Lower leg skin (tissue), 4 donors: ENCODE measurements around the gene WDFY2. TPM values are rescaled to one million over a fixed set of nuclear protein-coding genes. Genes with fewer than 3 reads are reported as not detected.

ENCODE experiments used
- DNase-seq, 2 donors: peaks; one replicate each; pipeline ENCODE4 v3.0.0-alpha.2; 2019; ENCODE audit warnings: low spot score in 2 of 2
- H3K4me3 ChIP-seq: fragments of 200-600 bp; sonication (generic); 2 replicates; pipeline ENCODE4 v1.5.1; 2017; ENCODE audit warnings: mild to moderate bottlenecking, low read depth; ENCODE audit not compliant: poor library complexity, severe bottlenecking
- CTCF ChIP-seq, 3 donors: fragments of 450-650 bp; IDR thresholded peaks; one replicate each; pipeline ENCODE4 v1.5.1; 2016; ENCODE audit warnings: antibody characterized with exemption in 3 of 3, mild to moderate bottlenecking in 3 of 3, moderate library complexity in 2 of 3
- POLR2A ChIP-seq, 2 donors: fragments of 450-650 bp; IDR thresholded peaks; one replicate each; pipeline ENCODE4 v1.6.1; 2016 to 2017; ENCODE audit warnings: antibody characterized with exemption in 2 of 2, mild to moderate bottlenecking in 1 of 2, moderate library complexity in 1 of 2
- WGBS, 2 donors: methylation state at CpG; one replicate each; pipeline ENCODE4 v1.1.5; 2018; 5-methylcytosine and 5-hydroxymethylcytosine counted together
- intact Hi-C: fragments of 100-400 bp; cut with DNase I; formaldehyde crosslinking; loops from one replicate; pipeline ENCODE4 v1.15.0; 2023; ENCODE audit warnings: low total_unique reads
- total RNA-seq, 4 donors: library from RNA; depleted of rRNA; stranded (reverse); fragments of >200 nt; gene quantifications; one replicate each; pipeline ENCODE4 v1.1.0, GENCODE V29; 2016

Gene WDFY2
- total RNA-seq, 4 donors from 2014 or later: 20.1 to 40.3 (median 22.4) TPM

- TF ChIP-seq POLR2A (IDR thresholded peaks at IDR 0.05) (no peak), CTCF (IDR thresholded peaks at IDR 0.05) (no peak)
- 81 to 90% methylated on average over 6 of the region's 6 CpGs for WGBS, 2 donors
- no peak overlapping the region for H3K4me3 ChIP-seq
- intact Hi-C loops: no loop called here
- no peak for DNase-seq
Measured at GRCh38 chr13:51772781-51773180, 188.5 kb downstream of the WDFY2 start.

- H3K4me3 ChIP-seq: no peak overlapping the region
- TF ChIP-seq CTCF (IDR thresholded peaks at IDR 0.05) (no peak), POLR2A (IDR thresholded peaks at IDR 0.05) (no peak)
- intact Hi-C loops: no loop called here
- 95 to 97% methylated on average over 8 to 11 of the region's 11 CpGs for WGBS, 2 donors
- no peak for DNase-seq
Measured at GRCh38 chr13:51773515-51773914, 189.3 kb downstream of the WDFY2 start.

- intact Hi-C loops: no loop called here
- TF ChIP-seq POLR2A (IDR thresholded peaks at IDR 0.05) (no peak), CTCF (IDR thresholded peaks at IDR 0.05) (no peak)
- 68 to 75% methylated on average over 7 of the region's 7 CpGs for WGBS, 2 donors
- no peak overlapping the region for H3K4me3 ChIP-seq
- DNase-seq: no peak
Measured at GRCh38 chr13:51776179-51776578, 191.9 kb downstream of the WDFY2 start.

GRCh38 chr13:51777921-51778320 is 193.7 kb downstream of the WDFY2 start:
- peak in 1 of 2 donors; percentile 84 for DNase-seq
- intact Hi-C loops: no loop called here
- 75 to 84% methylated on average over 9 of the region's 9 CpGs for WGBS, 2 donors
- H3K4me3 ChIP-seq: no peak overlapping the region
- no peak for TF ChIP-seq CTCF (IDR thresholded peaks at IDR 0.05)
- TF ChIP-seq POLR2A (IDR thresholded peaks at IDR 0.05): no peak

GRCh38 chr13:51778392-51778791 is 194.1 kb downstream of the WDFY2 start:
- TF ChIP-seq CTCF (IDR thresholded peaks at IDR 0.05) (no peak), POLR2A (IDR thresholded peaks at IDR 0.05) (no peak)
- no peak overlapping the region for H3K4me3 ChIP-seq
- intact Hi-C loops: no loop called here
- WGBS, 2 donors: 64% methylated on average over 11 of the region's 11 CpGs
- DNase-seq: peak in 1 of 2 donors; percentile 84

- intact Hi-C loops: loop anchor here (5.0 kb wide), 1 partner anchor 328 kb away; the partner anchor contains the start of gene INTS6
- DNase-seq: peak in 1 of 2 donors; percentile 29
- TF ChIP-seq CTCF (IDR thresholded peaks at IDR 0.05) (no peak), POLR2A (IDR thresholded peaks at IDR 0.05) (no peak)
- 73 to 75% methylated on average over 3 of the region's 3 CpGs for WGBS, 2 donors
- no peak overlapping the region for H3K4me3 ChIP-seq
Measured at GRCh38 chr13:51780099-51780498, 195.8 kb downstream of the WDFY2 start.
